ENCODE data around the gene SUV39H2. TPM values are rescaled to one million over a fixed set of nuclear protein-coding genes. Genes with fewer than 3 reads are reported as not detected.

The SUV39H2 gene
- total and polyA plus RNA-seq, 4 donors = 2.6 to 7.7 (median 5.4) TPM

DNA sequence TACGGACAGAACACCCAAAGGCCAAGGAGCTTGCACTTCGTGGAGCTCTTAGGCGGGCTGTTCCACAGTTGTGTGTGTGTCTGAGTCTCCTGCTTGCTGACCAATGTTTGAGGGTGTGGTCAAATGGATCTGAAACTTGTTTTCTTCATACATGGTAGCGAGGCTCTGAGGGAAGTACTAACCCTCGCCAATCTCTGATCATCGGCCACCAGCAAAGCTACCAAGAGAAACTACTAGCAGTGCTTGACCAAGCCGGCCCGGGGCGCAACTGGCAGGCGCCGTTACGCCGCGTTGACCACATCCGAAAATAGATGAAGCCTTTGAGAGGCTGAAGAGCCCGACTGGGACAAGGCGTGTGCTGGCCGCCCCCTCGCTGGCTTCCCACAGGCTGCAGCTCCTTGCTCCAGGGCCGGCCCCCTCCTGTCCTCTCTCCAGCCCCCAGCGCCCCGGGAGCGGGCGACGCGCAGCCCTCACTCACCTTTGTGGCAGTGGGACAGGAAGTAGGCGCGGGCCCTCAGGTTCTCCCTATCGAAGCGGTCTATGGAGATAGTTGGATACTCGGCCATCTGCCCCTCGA lies 74.8 kb downstream of the SUV39H2 start:
- TF ChIP-seq, protein P1, sequence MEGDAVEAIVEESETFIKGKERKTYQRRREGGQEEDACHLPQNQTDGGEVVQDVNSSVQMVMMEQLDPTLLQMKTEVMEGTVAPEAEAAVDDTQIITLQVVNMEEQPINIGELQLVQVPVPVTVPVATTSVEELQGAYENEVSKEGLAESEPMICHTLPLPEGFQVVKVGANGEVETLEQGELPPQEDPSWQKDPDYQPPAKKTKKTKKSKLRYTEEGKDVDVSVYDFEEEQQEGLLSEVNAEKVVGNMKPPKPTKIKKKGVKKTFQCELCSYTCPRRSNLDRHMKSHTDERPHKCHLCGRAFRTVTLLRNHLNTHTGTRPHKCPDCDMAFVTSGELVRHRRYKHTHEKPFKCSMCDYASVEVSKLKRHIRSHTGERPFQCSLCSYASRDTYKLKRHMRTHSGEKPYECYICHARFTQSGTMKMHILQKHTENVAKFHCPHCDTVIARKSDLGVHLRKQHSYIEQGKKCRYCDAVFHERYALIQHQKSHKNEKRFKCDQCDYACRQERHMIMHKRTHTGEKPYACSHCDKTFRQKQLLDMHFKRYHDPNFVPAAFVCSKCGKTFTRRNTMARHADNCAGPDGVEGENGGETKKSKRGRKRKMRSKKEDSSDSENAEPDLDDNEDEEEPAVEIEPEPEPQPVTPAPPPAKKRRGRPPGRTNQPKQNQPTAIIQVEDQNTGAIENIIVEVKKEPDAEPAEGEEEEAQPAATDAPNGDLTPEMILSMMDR (IDR thresholded peaks at IDR 0.05; ENCODE audit: control extremely low read depth, extremely low read depth) = no peak
- peak; percentile 35 for ATAC-seq (ENCODE audit: insufficient read depth, low FRiP score)
- DNase-seq = peak in 1 of 3 donors; percentile 58
- Histone ChIP-seq H3K9ac (ENCODE audit: insufficient read depth in 1 of 2, low read length in 2 of 2) (peak overlapping the region in 1 of 2 donors; percentile 96), H3K36me3 (ENCODE audit: control insufficient read depth in 4 of 4, insufficient read depth in 4 of 4, low read length in 4 of 4) (peaks cover 0 to under 1% (median under 1%) of the 10 kb centered on the region in 4 donors), H3K4me1 (ENCODE audit: control insufficient read depth in 5 of 5, insufficient read depth in 5 of 5, low read length in 5 of 5) (peaks cover 0 to 19% (median 6%) of the 10 kb centered on the region in 5 donors), H3K27ac (ENCODE audit: low read depth in 1 of 2, low read length in 1 of 2) (peak overlapping the region; percentile 88 to 94), H3K4me3 (peak overlapping the region; percentile 53), H3K27me3 (ENCODE audit: control insufficient read depth in 3 of 3, insufficient read depth in 3 of 3, low read length in 2 of 3) (no peaks in the 10 kb centered on the region), H3K9me3 (ENCODE audit: control insufficient read depth in 4 of 4, insufficient read depth in 3 of 4, low read length in 3 of 4) (no peaks in the 10 kb centered on the region)
- WGBS, 2 donors = 1% methylated on average over 32 of the region's 32 CpGs

Other genes with a start within 250 kb of the SUV39H2 start
- gene FAM107B, start 104.0 kb upstream of the SUV39H2 start, total RNA-seq = 10 to 100 TPM; 80.7 to 85.4 TPM
- 10 to 100 TPM; 38.4 to 57.1 TPM for gene FAM107B, start 104.0 kb upstream of the SUV39H2 start, polyA plus RNA-seq
- gene CDNF, start 40.8 kb upstream of the SUV39H2 start, total RNA-seq = 1 to 10 TPM; 2.1 to 3.1 TPM
- 1 to 10 TPM in 1 of 2 donors, under 1 TPM in 1; 0.60 to 1.7 TPM for gene CDNF, start 40.8 kb upstream of the SUV39H2 start, polyA plus RNA-seq
- 10 to 100 TPM; 11.1 to 13.6 TPM for gene HSPA14, start 40.6 kb upstream of the SUV39H2 start, total RNA-seq
- gene HSPA14, start 40.6 kb upstream of the SUV39H2 start, polyA plus RNA-seq = 10 to 100 TPM; 11.5 to 12.5 TPM
- 10 to 100 TPM in 1 of 2 donors, 1 to 10 TPM in 1; 9.4 to 17.2 TPM for gene MSANTD7, start 40.6 kb upstream of the SUV39H2 start, total RNA-seq
- 1 to 10 TPM; 2.2 to 4.8 TPM for gene MSANTD7, start 40.6 kb upstream of the SUV39H2 start, polyA plus RNA-seq
- 10 to 100 TPM in 1 of 2 donors, 1 to 10 TPM in 1; 9.9 to 14.9 TPM for gene DCLRE1C, start 75.2 kb downstream of the SUV39H2 start, total RNA-seq
- gene DCLRE1C, start 75.2 kb downstream of the SUV39H2 start, polyA plus RNA-seq = 1 to 10 TPM; 3.0 to 5.5 TPM
- 1 to 10 TPM; 1.2 to 3.5 TPM for gene MEIG1, start 80.5 kb downstream of the SUV39H2 start, total RNA-seq
- gene MEIG1, start 80.5 kb downstream of the SUV39H2 start, polyA plus RNA-seq = 1 to 10 TPM; 1.0 to 1.5 TPM
- gene OLAH, start 165.1 kb downstream of the SUV39H2 start, total RNA-seq = 1 to 10 TPM in 1 of 2 donors, not detected in 1; 4.6 TPM
- gene OLAH, start 165.1 kb downstream of the SUV39H2 start, polyA plus RNA-seq = 10 to 100 TPM in 1 of 2 donors, under 1 TPM in 1; 0.49 to 20.6 TPM
- gene ACBD7, start 209.9 kb downstream of the SUV39H2 start, total RNA-seq = 1 to 10 TPM; 1.9 to 4.0 TPM
- gene ACBD7, start 209.9 kb downstream of the SUV39H2 start, polyA plus RNA-seq = under 1 TPM; 0.19 to 0.35 TPM
- gene RPP38, start 218.5 kb downstream of the SUV39H2 start, total RNA-seq = 10 to 100 TPM; 10.2 to 17.0 TPM
- gene RPP38, start 218.5 kb downstream of the SUV39H2 start, polyA plus RNA-seq = 10 to 100 TPM; 19.3 to 25.5 TPM

Measured in lung (tissue), 12 donors.